Neuronal stem cell (in vitro differentiated cells): ENCODE measurements around the gene CENPVL3.

Experiments used
- DNase-seq: peaks from one replicate; pipeline ENCODE4 v3.0.0-alpha.2; 2013; ENCODE audit warnings: low spot score
- H2AFZ ChIP-seq: one replicate; pipeline ENCODE4 v1.6.1; 2013; ENCODE audit warnings: mild to moderate bottlenecking, low read length, inconsistent platforms
- H2AK5ac ChIP-seq: 2 replicates; pipeline ENCODE4 v1.6.1; 2013; ENCODE audit warnings: low read depth, mild to moderate bottlenecking, inconsistent platforms, low read length, moderate library complexity, mixed read lengths
- H2BK120ac ChIP-seq: 2 replicates; pipeline ENCODE4 v1.6.1; 2013; ENCODE audit warnings: low read depth, mild to moderate bottlenecking, inconsistent platforms, low read length, moderate library complexity, mixed read lengths
- H2BK12ac ChIP-seq: one replicate; pipeline ENCODE4 v1.6.1; 2013; ENCODE audit warnings: low read length, inconsistent platforms
- H2BK15ac ChIP-seq: 2 replicates; pipeline ENCODE4 v1.6.1; 2013; ENCODE audit warnings: mild to moderate bottlenecking, low read length, inconsistent platforms, mixed read lengths
- H2BK5ac ChIP-seq: one replicate; pipeline ENCODE4 v1.6.1; 2013; ENCODE audit warnings: inconsistent platforms, mild to moderate bottlenecking, low read length, moderate library complexity
- H3K14ac ChIP-seq: one replicate; pipeline ENCODE4 v1.6.1; 2013; ENCODE audit warnings: low read length, inconsistent platforms
- H3K18ac ChIP-seq: 2 replicates; pipeline ENCODE4 v1.6.1; 2013; ENCODE audit warnings: low read length, inconsistent platforms
- H3K23ac ChIP-seq: 2 replicates; pipeline ENCODE4 v1.6.1; 2013; ENCODE audit warnings: low read depth, mild to moderate bottlenecking, mixed read lengths, low read length, inconsistent platforms; ENCODE audit not compliant: poor library complexity
- H3K27ac ChIP-seq: replicated peaks from 3 replicates; pipeline ENCODE4 v1.5.1; 2013; ENCODE audit warnings: low read length, inconsistent platforms
- H3K27me3 ChIP-seq, 3 experiments: 2 replicates each; pipeline ENCODE4 v1.6.1; 2013; ENCODE audit warnings: low read length in 3 of 3, mild to moderate bottlenecking in 2 of 3, inconsistent platforms in 1 of 3, low read depth in 1 of 3, mixed read lengths in 1 of 3, moderate library complexity in 1 of 3; ENCODE audit not compliant: control insufficient read depth in 3 of 3, insufficient read depth in 3 of 3
- H3K36me3 ChIP-seq, 2 donors: replicated peaks in 1 of 2; 2 replicates each; pipeline ENCODE4 v1.6.1; 2013; ENCODE audit warnings: low read length in 2 of 2; ENCODE audit not compliant: control insufficient read depth in 2 of 2, insufficient read depth in 2 of 2
- H3K4ac ChIP-seq: 2 replicates; pipeline ENCODE4 v1.6.1; 2013; ENCODE audit warnings: inconsistent platforms, mild to moderate bottlenecking, low read length, moderate library complexity
- H3K4me1 ChIP-seq, 2 donors: 1 replicate in 1 of 2; 2 replicates in 1 of 2; pipeline ENCODE4 v1.6.1; 2013; ENCODE audit warnings: low read length in 2 of 2, low read depth in 1 of 2; ENCODE audit not compliant: control insufficient read depth in 2 of 2, insufficient read depth in 1 of 2
- H3K4me2 ChIP-seq: one replicate; pipeline ENCODE4 v1.6.1; 2013; ENCODE audit warnings: mild to moderate bottlenecking, low read length, inconsistent platforms; ENCODE audit not compliant: insufficient read depth, poor library complexity, severe bottlenecking
- H3K4me3 ChIP-seq, 2 donors: 2 replicates each; pipeline ENCODE4 v1.5.1; 2013; ENCODE audit warnings: low read length in 2 of 2, mild to moderate bottlenecking in 2 of 2, inconsistent platforms in 1 of 2, moderate library complexity in 1 of 2
- H3K79me1 ChIP-seq: one replicate; pipeline ENCODE4 v1.6.1; 2013; ENCODE audit warnings: low read depth, mild to moderate bottlenecking, inconsistent platforms, low read length, moderate library complexity
- H3K9ac ChIP-seq: one replicate; pipeline ENCODE4 v1.6.1; 2013; ENCODE audit warnings: mild to moderate bottlenecking, low read depth, low read length, inconsistent platforms; ENCODE audit not compliant: poor library complexity
- H3K9me3 ChIP-seq, 2 donors: replicated peaks in 1 of 2; 2 replicates each; pipeline versions ENCODE3 to v1.6.1; 2013; ENCODE audit warnings: low read length in 2 of 2, mild to moderate bottlenecking in 2 of 2, inconsistent platforms in 1 of 2, low read depth in 1 of 2, mixed read lengths in 1 of 2, moderate library complexity in 1 of 2; ENCODE audit not compliant: control insufficient read depth in 2 of 2, insufficient read depth in 1 of 2
- H4K8ac ChIP-seq: one replicate; pipeline ENCODE4 v1.6.1; 2013; ENCODE audit warnings: low read depth, mild to moderate bottlenecking, inconsistent platforms, low read length, moderate library complexity
- H4K91ac ChIP-seq: one replicate; pipeline ENCODE4 v1.6.1; 2013; ENCODE audit warnings: low read length, low read depth, mild to moderate bottlenecking, inconsistent platforms; ENCODE audit not compliant: poor library complexity
- WGBS, 2 donors: extraction: QIAGEN DNeasy Blood & Tissue Kit; methylation state at CpG; one replicate each; pipeline ENCODE4 v1.1.7; 2013; ENCODE audit warnings: missing lambda C conversion rate in 2 of 2, mixed read lengths in 1 of 2; ENCODE audit not compliant: insufficient read length in 2 of 2, insufficient replicate concordance in 1 of 2; ENCODE audit errors: extremely low coverage in 2 of 2; 5-methylcytosine and 5-hydroxymethylcytosine counted together

The CENPVL3 gene

GRCh38 chrX:51568586-51568985 lies 50.1 kb downstream of the CENPVL3 start:
- Histone ChIP-seq H3K18ac (no peak overlapping the region), H2BK5ac (no peak overlapping the region), H3K4me1 (no peaks in the 10 kb centered on the region), H3K4me3 (no peak overlapping the region), H2AK5ac (no peak overlapping the region), H3K23ac (no peak overlapping the region), H2AFZ (no peak overlapping the region), H3K4ac (no peak overlapping the region), H3K9ac (no peak overlapping the region), H3K4me2 (no peak overlapping the region), H2BK15ac (no peak overlapping the region), H3K79me1 (no peaks in the 10 kb centered on the region), H2BK120ac (no peak overlapping the region), H4K91ac (no peak overlapping the region), H3K27ac (no peak overlapping the region), H3K14ac (no peak overlapping the region), H3K36me3 (no peaks in the 10 kb centered on the region), H4K8ac (no peak overlapping the region), H3K9me3 (no peaks in the 10 kb centered on the region), H3K27me3 (no peaks in the 10 kb centered on the region), H2BK12ac (no peak overlapping the region)
- no CpG with 5 or more reads among the region's 3 CpGs for WGBS, 2 donors
- no peak for DNase-seq
